ENCODE results near the gene NUP54.

Gene NUP54

GRCh38 chr4:76066546-76066945, 81.7 kb downstream of the NUP54 start:
- DNase-seq = no peak

All from GDM1 (cell line).